SJCRH30 (cell line): Measurements from ENCODE around the gene ACOT7. TPM values are rescaled to one million over a fixed set of nuclear protein-coding genes. Genes with fewer than 3 reads are reported as not detected.
"Not testable (repeated sequence)": the region's sequence is repeated elsewhere in the genome, so short reads cannot be mapped to it uniquely, and the experiment has no call there.

ENCODE experiments used
- DNase-seq, 2 experiments: peaks; one replicate each; pipeline ENCODE4 v3.0.0-alpha.2; 2015 to 2020
- H3K27ac ChIP-seq: fragments of 250-450 bp; sonication (Bioruptor Pico); 2 replicates; pipeline ENCODE4 v1.5.1; 2020; ENCODE audit warnings: mild to moderate bottlenecking, moderate library complexity
- H3K27me3 ChIP-seq: fragments of 250-450 bp; sonication (Bioruptor Pico); 2 replicates; pipeline ENCODE4 v1.5.1; 2020; ENCODE audit warnings: mild to moderate bottlenecking, moderate library complexity
- H3K36me3 ChIP-seq: fragments of 250-450 bp; sonication (Bioruptor Pico); 2 replicates; pipeline ENCODE4 v1.5.1; 2020; ENCODE audit warnings: mild to moderate bottlenecking, moderate library complexity
- H3K4me1 ChIP-seq: fragments of 250-450 bp; sonication (Bioruptor Pico); 2 replicates; pipeline ENCODE4 v1.5.1; 2020; ENCODE audit warnings: mild to moderate bottlenecking, moderate library complexity
- H3K4me3 ChIP-seq: fragments of 250-450 bp; sonication (Bioruptor Pico); 2 replicates; pipeline ENCODE4 v1.5.1; 2020; ENCODE audit warnings: mild to moderate bottlenecking, moderate library complexity
- H3K9me3 ChIP-seq: fragments of 250-450 bp; sonication (Bioruptor Pico); replicated peaks from 2 replicates; pipeline ENCODE4 v1.5.1; 2020; ENCODE audit warnings: mild to moderate bottlenecking, moderate library complexity
- total RNA-seq: library from RNA; depleted of rRNA; stranded (reverse); fragments of >200 nt; shearing (Covaris generic); gene quantifications from 2 replicates; pipeline ENCODE4 v1.2.3, GENCODE V29; 2014; rRNA removed

The ACOT7 gene
- total RNA-seq, 1 experiment from 2014 or later, result 51.2 TPM

- Histone ChIP-seq H3K27me3 (no peaks in the 10 kb centered on the region), H3K9me3 (no peaks in the 10 kb centered on the region), H3K4me1 (peaks cover 9% of the 10 kb centered on the region), H3K36me3 (peaks cover 30% of the 10 kb centered on the region), H3K4me3 (peak overlapping the region; percentile 83), H3K27ac (peak overlapping the region; percentile 2; the same call in 1 of the 2 replicates)
- DNase-seq, result no peak
These were observed 158.3 kb downstream of the ACOT7 start for GRCh38 chr1:6235296-6235677.

- peak; percentile 70 to 75 for DNase-seq
- Histone ChIP-seq H3K4me1 (peaks cover 9% of the 10 kb centered on the region), H3K36me3 (peaks cover 34% of the 10 kb centered on the region), H3K27me3 (no peaks in the 10 kb centered on the region), H3K9me3 (no peaks in the 10 kb centered on the region), H3K4me3 (peak overlapping the region; percentile 83), H3K27ac (peak overlapping the region; percentile 2; the same call in 1 of the 2 replicates)
These were observed 158.9 kb downstream of the ACOT7 start for GRCh38 chr1:6234502-6235295.

DNA sequence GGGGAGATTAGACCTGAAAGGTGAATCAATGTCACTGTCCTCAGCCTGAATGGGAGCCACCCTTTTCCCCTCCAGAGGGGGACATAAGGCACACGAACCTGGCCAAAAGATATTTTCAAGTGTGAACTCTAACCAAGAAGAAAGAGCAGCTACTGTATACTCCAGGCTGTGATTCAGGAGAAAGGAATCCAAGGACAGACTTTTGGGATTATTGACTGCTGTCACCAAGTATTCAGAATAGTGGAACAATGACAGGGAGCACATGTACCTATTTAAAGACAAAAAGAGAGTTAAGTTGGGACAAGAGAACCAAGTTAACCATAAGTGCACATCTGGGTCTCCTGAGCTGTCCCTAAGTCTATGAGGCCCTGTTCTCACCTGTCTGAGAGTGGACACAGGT lies 160.2 kb downstream of the ACOT7 start:
- no peak for DNase-seq
- H3K9me3 ChIP-seq, result no peaks in the 10 kb centered on the region
- no peak overlapping the region for H3K4me3 ChIP-seq
- H3K27me3 ChIP-seq, result no peaks in the 10 kb centered on the region
- peaks cover 9% of the 10 kb centered on the region for H3K4me1 ChIP-seq
- H3K27ac ChIP-seq, result no peak overlapping the region
- H3K36me3 ChIP-seq, result peaks cover 47% of the 10 kb centered on the region

DNA sequence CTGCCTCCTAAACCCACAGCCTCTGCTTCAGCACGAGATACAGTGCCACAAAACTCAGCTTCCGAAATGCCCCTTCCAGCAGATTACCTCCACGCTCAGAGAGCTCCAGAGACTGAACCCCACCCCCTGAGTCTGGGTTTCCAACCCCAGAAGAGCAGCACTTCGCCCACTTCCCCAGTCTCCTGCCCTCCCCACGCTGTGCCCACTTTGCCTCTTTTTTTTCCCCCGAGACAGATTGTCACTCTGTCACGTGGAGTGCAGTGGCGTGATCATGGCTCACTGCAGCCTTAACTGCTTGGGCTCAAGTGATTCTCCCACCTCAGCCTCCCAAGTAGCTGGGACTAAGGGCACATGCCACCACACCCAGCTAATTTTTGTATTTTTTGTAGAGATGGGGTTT lies 167.9 kb downstream of the ACOT7 start:
- no peaks in the 10 kb centered on the region for H3K9me3 ChIP-seq
- no peak overlapping the region for H3K4me3 ChIP-seq
- H3K27ac ChIP-seq, result no peak overlapping the region
- H3K27me3 ChIP-seq, result no peaks in the 10 kb centered on the region
- H3K4me1 ChIP-seq, result no peaks in the 10 kb centered on the region
- H3K36me3 ChIP-seq, result peaks cover 63% of the 10 kb centered on the region
- DNase-seq, result no peak

- Histone ChIP-seq H3K36me3 (peaks cover 58% of the 10 kb centered on the region), H3K4me3 (no peak overlapping the region), H3K4me1 (no peaks in the 10 kb centered on the region), H3K9me3 (no peaks in the 10 kb centered on the region), H3K27me3 (no peaks in the 10 kb centered on the region), H3K27ac (no peak overlapping the region)
- no peak for DNase-seq
These were observed 168.8 kb downstream of the ACOT7 start for GRCh38 chr1:6224718-6225117.

DNA sequence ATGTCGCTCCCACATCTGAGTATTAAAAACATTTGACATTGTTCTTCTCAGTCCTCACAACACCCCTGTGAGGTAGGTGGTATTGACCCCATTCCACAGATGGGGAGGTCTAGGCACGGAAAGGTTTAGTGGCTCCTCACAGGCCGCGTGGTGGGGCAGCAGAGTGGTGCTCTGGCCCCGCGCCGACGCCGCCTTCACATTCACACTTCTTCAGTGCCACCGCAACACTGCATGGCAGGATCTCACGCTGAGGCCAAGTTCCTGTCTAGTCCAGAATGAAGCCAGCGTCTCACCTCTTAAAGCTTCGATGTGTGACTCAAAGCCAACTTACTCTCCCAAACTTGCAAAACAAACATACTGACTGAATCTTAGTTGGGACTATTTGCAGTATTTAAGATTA lies 169.9 kb downstream of the ACOT7 start:
- Histone ChIP-seq H3K36me3 (peaks cover 48% of the 10 kb centered on the region), H3K4me1 (peaks cover 5% of the 10 kb centered on the region), H3K27me3 (no peaks in the 10 kb centered on the region)

GRCh38 chr1:6222636-6223035 lies 170.9 kb downstream of the ACOT7 start:
- no peaks in the 10 kb centered on the region for H3K9me3 ChIP-seq
- H3K27me3 ChIP-seq, result no peaks in the 10 kb centered on the region
- H3K36me3 ChIP-seq, result peaks cover 41% of the 10 kb centered on the region
- H3K4me1 ChIP-seq, result peaks cover 13% of the 10 kb centered on the region
- no peak overlapping the region for H3K4me3 ChIP-seq
- H3K27ac ChIP-seq, result no peak overlapping the region
- DNase-seq, result no peak

More for the DNA sequence above, 169.9 kb downstream of the ACOT7 start:
- no peak for DNase-seq
- Histone ChIP-seq H3K4me3 (no peak overlapping the region), H3K27ac (no peak overlapping the region), H3K9me3 (no peaks in the 10 kb centered on the region)

- Histone ChIP-seq H3K36me3 (peaks cover 28% of the 10 kb centered on the region), H3K9me3 (no peaks in the 10 kb centered on the region), H3K4me3 (no peak overlapping the region), H3K27ac (no peak overlapping the region), H3K4me1 (peaks cover 13% of the 10 kb centered on the region), H3K27me3 (no peaks in the 10 kb centered on the region)
- DNase-seq, result no peak
These were observed 172.3 kb downstream of the ACOT7 start for GRCh38 chr1:6221210-6221784.

GRCh38 chr1:6220236-6220635 lies 173.3 kb downstream of the ACOT7 start:
- H3K4me3 ChIP-seq, result no peak overlapping the region
- no peaks in the 10 kb centered on the region for H3K9me3 ChIP-seq
- DNase-seq, result no peak
- peaks cover 13% of the 10 kb centered on the region for H3K4me1 ChIP-seq
- no peaks in the 10 kb centered on the region for H3K27me3 ChIP-seq
- no peak overlapping the region for H3K27ac ChIP-seq
- H3K36me3 ChIP-seq, result peaks cover 27% of the 10 kb centered on the region

GRCh38 chr1:6219641-6220040 lies 173.9 kb downstream of the ACOT7 start:
- H3K9me3 ChIP-seq, H3K4me3 ChIP-seq, H3K27ac ChIP-seq, H3K27me3 ChIP-seq, DNase-seq: not testable (repeated sequence)
- H3K4me1 ChIP-seq, result peaks cover 13% of the 10 kb centered on the region
- H3K36me3 ChIP-seq, result peaks cover 21% of the 10 kb centered on the region

DNA sequence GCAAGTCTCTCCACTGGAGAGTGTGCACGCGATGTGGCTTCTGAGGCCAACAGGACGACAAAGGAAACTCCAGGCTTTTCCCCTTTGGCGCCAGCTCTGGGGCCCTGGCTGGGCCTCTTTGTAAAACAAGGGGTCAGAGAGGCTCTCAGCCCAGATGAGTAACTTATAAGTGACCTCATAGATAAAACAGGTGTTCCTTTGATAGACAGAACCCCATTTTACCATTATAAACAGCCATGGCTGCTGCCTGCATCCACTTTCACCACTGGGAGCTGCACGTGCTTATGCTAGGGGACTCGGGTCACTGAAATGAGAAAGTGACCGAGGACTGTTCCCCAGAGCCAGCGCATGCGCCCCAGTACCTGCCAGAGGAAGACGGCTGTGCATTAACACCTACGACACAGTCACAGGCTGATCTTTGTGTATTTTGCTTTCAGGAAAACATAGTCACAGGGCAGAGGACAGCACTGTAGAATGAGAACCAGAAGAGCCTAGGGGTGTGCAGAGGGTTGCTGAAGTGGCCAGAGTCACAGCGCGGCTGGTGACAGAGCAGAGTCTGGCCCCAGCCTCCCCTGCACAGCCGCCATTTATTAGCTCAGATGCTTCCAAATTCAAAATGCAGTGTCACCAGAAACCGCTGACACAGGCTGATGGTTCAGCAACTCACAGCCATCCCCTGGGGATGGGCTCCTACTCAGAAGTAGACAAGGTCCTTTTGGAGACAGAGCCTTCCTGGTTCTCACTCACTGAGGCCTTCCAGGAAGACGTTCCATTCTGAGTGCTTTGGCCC lies 175.0 kb downstream of the ACOT7 start:
- Histone ChIP-seq H3K27me3 (0 out of 2 replicates have a peak, but pooled peaks cover 3% of the 10 kb centered on the region), H3K4me1 (peaks cover 13% of the 10 kb centered on the region), H3K9me3 (0 out of 2 replicates have a peak, but pooled peaks cover 2% of the 10 kb centered on the region), H3K36me3 (peaks cover 10% of the 10 kb centered on the region), H3K4me3 (no peak overlapping the region), H3K27ac (peak overlapping the region; percentile 20)
- DNase-seq, result peak in 1 of 2 experiments; percentile 34

Other genes with a start within 250 kb of the ACOT7 start
- 0.05 and 0.06 TPM in 2 replicates for gene CHD5, start 213.4 kb downstream of the ACOT7 start, total RNA-seq
- 606 and 680 TPM in 2 replicates for gene RPL22, start 194.2 kb downstream of the ACOT7 start, total RNA-seq
- gene RNF207, start 187.6 kb downstream of the ACOT7 start, total RNA-seq, result not detected in 2 replicates
- 109 and 111 TPM in 2 replicates for gene ICMT, start 157.8 kb downstream of the ACOT7 start, total RNA-seq
- gene HES3, start 149.6 kb downstream of the ACOT7 start, total RNA-seq, result not detected in 2 replicates
- 58.2 and 61.3 TPM in 2 replicates for gene GPR153, start 132.7 kb downstream of the ACOT7 start, total RNA-seq
- gene HES2, start 26.2 kb upstream of the ACOT7 start, total RNA-seq, result not detected in 2 replicates
- 0.30 and 0.55 TPM in 2 replicates for gene ESPN, start 31.0 kb upstream of the ACOT7 start, total RNA-seq
- 4.1 and 4.6 TPM in 2 replicates for gene TNFRSF25, start 72.4 kb upstream of the ACOT7 start, total RNA-seq
- 3.7 and 5.3 TPM in 2 replicates for gene PLEKHG5, start 97.9 kb upstream of the ACOT7 start, total RNA-seq
- gene NOL9, start 160.7 kb upstream of the ACOT7 start, total RNA-seq, result 63.5 and 64.7 TPM in 2 replicates
- 0.14 and 0.20 TPM in 2 replicates for gene TAS1R1, start 161.5 kb upstream of the ACOT7 start, total RNA-seq
- 14.6 and 25.2 TPM in 2 replicates for gene ZBTB48, start 186.2 kb upstream of the ACOT7 start, total RNA-seq
- 44.8 and 45.0 TPM in 2 replicates for gene KLHL21, start 209.1 kb upstream of the ACOT7 start, total RNA-seq
- 24.5 and 25.0 TPM in 2 replicates for gene PHF13, start 220.0 kb upstream of the ACOT7 start, total RNA-seq
- 35.5 and 36.5 TPM in 2 replicates for gene THAP3, start 231.1 kb upstream of the ACOT7 start, total RNA-seq